ENCODE results near the gene SNX21. TPM values are rescaled to one million over a fixed set of nuclear protein-coding genes. Genes with fewer than 3 reads are reported as not detected.

Gene SNX21
- total and polyA plus RNA-seq, 9 of the 15 experiments (the other 6 are each of a cell fraction or from before 2014, with no cell fraction given): 0.10 to 1.2 (median 0.42) TPM

DNA sequence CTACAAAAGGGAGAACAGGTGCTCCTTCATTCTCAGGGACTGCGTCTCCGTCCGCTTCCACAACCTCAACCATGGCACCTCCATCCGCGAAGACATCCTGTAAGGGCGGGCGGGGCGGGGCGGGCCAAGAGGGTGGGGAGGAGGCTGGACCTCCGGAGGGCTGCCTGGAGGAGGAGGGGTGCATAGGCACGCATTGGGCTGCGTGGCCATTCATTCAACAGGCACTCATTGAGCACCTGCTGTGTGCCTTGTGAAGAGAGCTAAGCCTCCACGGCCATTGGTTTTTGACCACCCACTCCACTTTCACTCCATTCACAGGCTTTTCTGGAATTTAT, 24.2 kb downstream of the SNX21 start (continued):
- TF ChIP-seq FOS (IDR thresholded peaks at IDR 0.05; ENCODE audit: extremely low read depth, insufficient read length) (no peak), ZFX (CRISPR knock-in tag; IDR thresholded peaks at IDR 0.05) (0 out of 2 replicates have a peak, but pooled peaks have one; percentile 5), ZNF644 (tag; IDR thresholded peaks at IDR 0.05; ENCODE audit: low read depth) (0 out of 2 replicates have a peak, but pooled peaks have one; percentile 10), SMC3 (conservative IDR thresholded peaks at IDR 0.05; ENCODE audit: insufficient read depth, low read depth, low read length) (no peak), BCOR (IDR thresholded peaks at IDR 0.05) (peak; percentile 77; the same call in 1 of the 2 replicates)

DNA sequence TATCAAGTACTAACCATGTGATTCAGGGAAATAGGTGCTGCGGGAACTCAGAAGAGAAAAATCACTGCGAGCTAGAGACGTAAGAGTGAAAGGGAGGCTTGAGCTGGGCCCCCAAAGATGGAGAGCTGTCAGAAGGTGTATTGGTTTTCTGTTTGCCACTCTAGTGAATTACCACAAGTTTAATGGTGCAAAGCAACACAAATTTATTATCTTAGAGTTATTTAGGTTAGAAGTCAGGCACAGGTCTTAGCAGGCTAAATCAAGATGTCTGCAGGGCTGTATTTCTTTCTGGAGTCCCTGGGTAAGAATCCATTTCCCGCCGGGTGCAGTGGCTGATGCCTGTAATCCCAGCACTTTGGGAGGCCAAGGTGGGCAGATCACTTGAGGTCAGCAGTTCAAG, 26.3 kb downstream of the SNX21 start:
- in situ Hi-C loops (cut with MboI): no loop called here
- intact Hi-C loops (cut with micrococcal nuclease): no loop called here
- peaks cover 24% of the 10 kb centered on the region for H3K79me2 ChIP-seq (ENCODE audit: control insufficient read depth, insufficient read depth, low read length)
- H3K4me1 ChIP-seq (replicated peaks in 1 of 2; ENCODE audit: control insufficient read depth in 2 of 2, insufficient read depth in 2 of 2, low read length in 2 of 2): peaks cover 20 to 28% of the 10 kb centered on the region in 2 experiments
- H3K4me2 ChIP-seq (ENCODE audit: insufficient read depth, low read length): no peak overlapping the region
- H3K9me1 ChIP-seq (ENCODE audit: control insufficient read depth, insufficient read depth, low read length): no peaks in the 10 kb centered on the region
- FAIRE-seq: no peak
- no peak overlapping the region for H3K4me3 ChIP-seq
- CTCF ChIA-PET (ENCODE audit: low intra/inter-chr PET ratio): no interaction called here
- DNase-seq (ENCODE audit: extremely low read depth in 1 of 4, low spot score in 3 of 4): no peak
- no peak overlapping the region for H3K9ac ChIP-seq (ENCODE audit: insufficient read depth in 1 of 2, low read depth in 2 of 2, low read length in 2 of 2)
- H3K27me3 ChIP-seq (ENCODE audit: control insufficient read depth in 2 of 2, insufficient read depth in 2 of 2, low read length in 2 of 2): no peaks in the 10 kb centered on the region
- POLR2A ChIA-PET: no interaction called here
- peaks cover under 1% of the 10 kb centered on the region; the same call in 1 of the 3 replicates for H3K36me3 ChIP-seq (ENCODE audit: control insufficient read depth, insufficient read depth, low read length)
- TF ChIP-seq PCBP2 (IDR thresholded peaks at IDR 0.05; ENCODE audit: low read depth, low read length, poor library complexity, severe bottlenecking) (no peak), ZNF263 (CRISPR knock-in tag; IDR thresholded peaks at IDR 0.05; ENCODE audit: borderline replicate concordance) (no peak), HIVEP1 (CRISPR knock-in tag; IDR thresholded peaks at IDR 0.05) (no peak), ZKSCAN1 (IDR thresholded peaks at IDR 0.05; ENCODE audit: low read depth, low read length) (no peak), ZNF354B (CRISPR knock-in tag; IDR thresholded peaks at IDR 0.05) (no peak)
- TF ChIP-seq, protein P1, sequence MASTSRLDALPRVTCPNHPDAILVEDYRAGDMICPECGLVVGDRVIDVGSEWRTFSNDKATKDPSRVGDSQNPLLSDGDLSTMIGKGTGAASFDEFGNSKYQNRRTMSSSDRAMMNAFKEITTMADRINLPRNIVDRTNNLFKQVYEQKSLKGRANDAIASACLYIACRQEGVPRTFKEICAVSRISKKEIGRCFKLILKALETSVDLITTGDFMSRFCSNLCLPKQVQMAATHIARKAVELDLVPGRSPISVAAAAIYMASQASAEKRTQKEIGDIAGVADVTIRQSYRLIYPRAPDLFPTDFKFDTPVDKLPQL (IDR thresholded peaks at IDR 0.05; ENCODE audit: extremely low read depth, insufficient read length): no peak
- TF ChIP-seq, protein P2, sequence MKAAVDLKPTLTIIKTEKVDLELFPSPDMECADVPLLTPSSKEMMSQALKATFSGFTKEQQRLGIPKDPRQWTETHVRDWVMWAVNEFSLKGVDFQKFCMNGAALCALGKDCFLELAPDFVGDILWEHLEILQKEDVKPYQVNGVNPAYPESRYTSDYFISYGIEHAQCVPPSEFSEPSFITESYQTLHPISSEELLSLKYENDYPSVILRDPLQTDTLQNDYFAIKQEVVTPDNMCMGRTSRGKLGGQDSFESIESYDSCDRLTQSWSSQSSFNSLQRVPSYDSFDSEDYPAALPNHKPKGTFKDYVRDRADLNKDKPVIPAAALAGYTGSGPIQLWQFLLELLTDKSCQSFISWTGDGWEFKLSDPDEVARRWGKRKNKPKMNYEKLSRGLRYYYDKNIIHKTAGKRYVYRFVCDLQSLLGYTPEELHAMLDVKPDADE (conservative IDR thresholded peaks at IDR 0.05; ENCODE audit: control insufficient read depth, low read depth, low read length): no peak
- TF ChIP-seq, protein P3, sequence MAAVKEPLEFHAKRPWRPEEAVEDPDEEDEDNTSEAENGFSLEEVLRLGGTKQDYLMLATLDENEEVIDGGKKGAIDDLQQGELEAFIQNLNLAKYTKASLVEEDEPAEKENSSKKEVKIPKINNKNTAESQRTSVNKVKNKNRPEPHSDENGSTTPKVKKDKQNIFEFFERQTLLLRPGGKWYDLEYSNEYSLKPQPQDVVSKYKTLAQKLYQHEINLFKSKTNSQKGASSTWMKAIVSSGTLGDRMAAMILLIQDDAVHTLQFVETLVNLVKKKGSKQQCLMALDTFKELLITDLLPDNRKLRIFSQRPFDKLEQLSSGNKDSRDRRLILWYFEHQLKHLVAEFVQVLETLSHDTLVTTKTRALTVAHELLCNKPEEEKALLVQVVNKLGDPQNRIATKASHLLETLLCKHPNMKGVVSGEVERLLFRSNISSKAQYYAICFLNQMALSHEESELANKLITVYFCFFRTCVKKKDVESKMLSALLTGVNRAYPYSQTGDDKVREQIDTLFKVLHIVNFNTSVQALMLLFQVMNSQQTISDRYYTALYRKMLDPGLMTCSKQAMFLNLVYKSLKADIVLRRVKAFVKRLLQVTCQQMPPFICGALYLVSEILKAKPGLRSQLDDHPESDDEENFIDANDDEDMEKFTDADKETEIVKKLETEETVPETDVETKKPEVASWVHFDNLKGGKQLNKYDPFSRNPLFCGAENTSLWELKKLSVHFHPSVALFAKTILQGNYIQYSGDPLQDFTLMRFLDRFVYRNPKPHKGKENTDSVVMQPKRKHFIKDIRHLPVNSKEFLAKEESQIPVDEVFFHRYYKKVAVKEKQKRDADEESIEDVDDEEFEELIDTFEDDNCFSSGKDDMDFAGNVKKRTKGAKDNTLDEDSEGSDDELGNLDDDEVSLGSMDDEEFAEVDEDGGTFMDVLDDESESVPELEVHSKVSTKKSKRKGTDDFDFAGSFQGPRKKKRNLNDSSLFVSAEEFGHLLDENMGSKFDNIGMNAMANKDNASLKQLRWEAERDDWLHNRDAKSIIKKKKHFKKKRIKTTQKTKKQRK (IDR thresholded peaks at IDR 0.05; ENCODE audit: borderline replicate concordance, low read depth, low read length): no peak
- WGBS (ENCODE audit: insufficient coverage, low coverage, missing lambda C conversion rate): 96% methylated on average over 5 of the region's 5 CpGs
- no peak overlapping the region for H3K27ac ChIP-seq (ENCODE audit: extremely low read depth, low read depth, low read length)
- H3K9me3 ChIP-seq (replicated peaks; ENCODE audit: control insufficient read depth, insufficient read depth, low read depth, low read length): no peaks in the 10 kb centered on the region
- ATAC-seq: no peak
- BruUV-seq (replicated peaks): no TSS peak
- H2AFZ ChIP-seq (ENCODE audit: low read depth, low read length): no peak overlapping the region
- H4K20me1 ChIP-seq (replicated peaks; ENCODE audit: control insufficient read depth, insufficient read depth, low read length): no peaks in the 10 kb centered on the region
